Measurements from ENCODE around the gene ZNF296. TPM values are rescaled to one million over a fixed set of nuclear protein-coding genes. Genes with fewer than 3 reads are reported as not detected.
A peak's percentile ranks its signal among the peaks of the same experiment; 100 is the strongest.

Gene ZNF296
- total and polyA plus RNA-seq, 2 of the 8 experiments (the other 6 are each of a cell fraction or from before 2014, with no cell fraction given), result 2.7 to 7.5 TPM

DNA sequence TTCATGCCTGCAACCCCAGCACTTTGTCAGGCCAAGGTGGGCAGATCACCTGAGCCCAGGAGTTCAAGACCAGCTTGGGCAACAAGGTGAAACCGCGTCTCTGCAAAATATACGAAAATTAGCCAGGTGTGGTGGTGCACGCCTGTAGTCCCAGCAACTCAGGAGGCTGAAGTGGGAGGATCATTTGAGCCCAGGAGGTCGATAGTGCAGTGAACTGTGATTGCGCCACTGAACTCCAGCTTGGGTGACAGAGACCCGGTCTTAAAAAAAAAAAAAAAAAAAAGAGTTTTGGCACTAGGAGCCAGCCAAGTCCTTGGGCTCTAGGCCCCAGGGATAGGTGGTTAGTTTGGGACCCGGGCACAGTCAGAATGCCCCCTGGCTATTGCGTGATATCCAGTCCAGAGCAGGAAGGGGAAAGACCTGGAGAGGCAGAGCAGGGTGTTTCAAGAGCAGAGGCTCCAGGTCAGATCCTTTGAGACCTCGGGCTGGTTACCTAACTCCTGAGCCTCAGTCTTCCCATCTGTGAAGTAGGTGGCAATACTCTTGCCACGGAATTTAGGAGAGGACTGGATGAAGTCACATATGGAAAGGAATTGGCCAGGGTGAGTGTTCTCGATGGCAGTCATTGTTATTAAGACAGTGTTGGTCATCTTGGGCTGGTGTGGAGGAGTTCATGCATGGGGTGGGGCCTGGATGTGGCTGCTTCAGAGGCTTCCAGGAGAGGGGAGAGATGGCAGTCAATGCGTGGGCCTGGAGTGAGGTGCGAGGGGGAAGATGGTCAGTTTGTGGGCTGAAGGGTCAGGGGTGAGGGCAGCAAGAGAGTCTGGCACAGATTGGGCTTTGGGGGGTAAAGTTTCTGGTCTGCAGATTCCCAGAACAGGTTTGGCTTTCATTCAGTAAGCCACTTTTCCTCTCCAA is 19.5 kb upstream of the ZNF296 start:
- no peak overlapping the region for H3K4ac ChIP-seq (replicated peaks; ENCODE audit: insufficient read length, low read depth, low read length)
- H3K79me2 ChIP-seq (ENCODE audit: control insufficient read depth in 1 of 2, insufficient read depth in 2 of 2, low read length in 2 of 2), result peaks cover 33 to 76% of the 10 kb centered on the region in 2 experiments
- no peak overlapping the region for H3K4me3 ChIP-seq (ENCODE audit: extremely low read depth in 1 of 4, insufficient read depth in 2 of 4, low read depth in 3 of 4, low read length in 4 of 4)
- H2AFZ ChIP-seq (ENCODE audit: low read length), result no peak overlapping the region
- H3K14ac ChIP-seq (ENCODE audit: insufficient read length), result no peak overlapping the region
- H2BK15ac ChIP-seq (ENCODE audit: low read length), result no peak overlapping the region
- H4K91ac ChIP-seq (replicated peaks; ENCODE audit: insufficient read length, low read length), result no peak overlapping the region
- H3K23ac ChIP-seq (ENCODE audit: insufficient read length), result no peak overlapping the region
- peaks cover 1 to 30% (median 17%) of the 10 kb centered on the region in 4 experiments for H3K4me1 ChIP-seq (replicated peaks in 1 of 4; ENCODE audit: control insufficient read depth in 3 of 4, insufficient read depth in 4 of 4, low read length in 3 of 4)
- 0 out of 2 replicates have a peak overlapping the region, but pooled peaks have one; percentile 20 for H4K8ac ChIP-seq (ENCODE audit: extremely low read depth, insufficient read depth, low read length)
- H2BK5ac ChIP-seq (ENCODE audit: low read depth, low read length), result no peak overlapping the region
- DNase-seq (ENCODE audit: low read depth in 1 of 2, low spot score in 2 of 2) (no peak), FAIRE-seq (no peak)
- no peak overlapping the region for H4K5ac ChIP-seq (ENCODE audit: insufficient read length, low read depth, low read length)
- no peak overlapping the region for H2BK120ac ChIP-seq (replicated peaks; ENCODE audit: low read depth, low read length)
- H4K20me1 ChIP-seq (replicated peaks in 1 of 2; ENCODE audit: control insufficient read depth in 1 of 2, insufficient read depth in 2 of 2, low read length in 2 of 2), result peaks cover 47 to 60% of the 10 kb centered on the region in 2 experiments
- H2BK20ac ChIP-seq (ENCODE audit: low read length), result no peak overlapping the region
- H3K4me2 ChIP-seq (ENCODE audit: insufficient read depth in 1 of 2, low read depth in 2 of 2, low read length in 2 of 2), result no peak overlapping the region; a peak in 1 of 4 replicates
- ChIA-PET POLR2A (ENCODE audit: partially characterized antibody) (interaction anchor here (0.6 to 1.9 kb wide), 5 partner anchors 12 to 185 kb away, joined by 3 to 8 read pairs (median 4); partner anchors contain the start of gene GEMIN7), CTCF (ENCODE audit: partially characterized antibody) (interaction anchor here (1.3 to 8.3 kb wide), 3 partner anchors 8 to 28 kb away, joined by 4 to 57 read pairs (median 11); no protein-coding TSS in a partner anchor)
- H3K36me3 ChIP-seq (ENCODE audit: control insufficient read depth in 2 of 4, insufficient read depth in 4 of 4, low read length in 3 of 4), result peaks cover 0 to 5% (median 0%) of the 10 kb centered on the region in 4 experiments; a peak in 3 of 8 replicates
- no peak overlapping the region for H3K18ac ChIP-seq (ENCODE audit: extremely low read depth, low read length)
- 88% methylated on average over 13 of the region's 14 CpGs; no CpG with 5 or more reads in 1 of the 2 experiments for WGBS, 2 experiments (ENCODE audit: extremely low coverage in 1 of 2, insufficient coverage in 1 of 2, insufficient read length in 1 of 2, insufficient replicate concordance in 2 of 2, low coverage in 1 of 2, low lambda C conversion rate in 2 of 2, missing lambda C conversion rate in 1 of 2)
- no peak overlapping the region for H3K9ac ChIP-seq (replicated peaks in 1 of 4; ENCODE audit: extremely low read depth in 1 of 4, low read depth in 3 of 4, low read length in 3 of 4)
- H3K27ac ChIP-seq (ENCODE audit: low read depth, low read length), result no peak overlapping the region
- no peaks in the 10 kb centered on the region for H3K9me3 ChIP-seq (ENCODE audit: insufficient read depth in 2 of 2, low read depth in 1 of 2, low read length in 1 of 2)
- no peak overlapping the region for H2BK12ac ChIP-seq (ENCODE audit: low read depth, low read length)
- peaks cover 16% of the 10 kb centered on the region for H3K23me2 ChIP-seq (ENCODE audit: low read depth, low read length)
- H3K56ac ChIP-seq (replicated peaks; ENCODE audit: insufficient read length, low read depth, low read length), result no peak overlapping the region
- no peak overlapping the region for H2AK5ac ChIP-seq (ENCODE audit: low read depth, low read length)
- H3K79me1 ChIP-seq (ENCODE audit: low read depth, low read length), result peaks cover 53% of the 10 kb centered on the region
- H3K27me3 ChIP-seq (replicated peaks in 1 of 4; ENCODE audit: control insufficient read depth in 3 of 4, extremely low read depth in 1 of 4, insufficient read depth in 3 of 4, low read length in 3 of 4), result no peaks in the 10 kb centered on the region
- TF ChIP-seq KDM1A (IDR thresholded peaks at IDR 0.05; ENCODE audit: borderline replicate concordance, low read length), result no peak
- no peak for TF ChIP-seq CEBPB (IDR thresholded peaks at IDR 0.05; ENCODE audit: low read depth, low read length)
- no peak for TF ChIP-seq CREB1 (IDR thresholded peaks at IDR 0.05)
- TF ChIP-seq SP2 (IDR thresholded peaks at IDR 0.05; ENCODE audit: low read length), result no peak
- no peak for TF ChIP-seq SUZ12 (IDR thresholded peaks at IDR 0.05; ENCODE audit: low read length)
- no peak for TF ChIP-seq SRF (IDR thresholded peaks at IDR 0.05; ENCODE audit: low read depth, low read length)
- no peak for TF ChIP-seq POLR2A (IDR thresholded peaks at IDR 0.05; ENCODE audit: control extremely low read depth in 1 of 2, low read depth in 2 of 2, low read length in 2 of 2)
- no peak for TF ChIP-seq CTBP2 (IDR thresholded peaks at IDR 0.05; ENCODE audit: borderline replicate concordance, insufficient read depth, insufficient read length, low read length)
- TF ChIP-seq NANOG (IDR thresholded peaks at IDR 0.05; ENCODE audit: insufficient read depth, low read depth, low read length, poor library complexity, severe bottlenecking), result no peak

Measured in H1 (cell line).